Measurements from ENCODE around the gene TP63.

The TP63 gene

GRCh38 chr3:189914799-189915198 is 283.6 kb downstream of the TP63 start:
- no peak overlapping the region for H3K27ac ChIP-seq (ENCODE audit: low read depth, low read length)
- H3K9me3 ChIP-seq (ENCODE audit: low read length) = no peaks in the 10 kb centered on the region
- no peaks in the 10 kb centered on the region for H3K36me3 ChIP-seq (ENCODE audit: insufficient read depth, low read length)
- no peak overlapping the region for H3K9ac ChIP-seq (ENCODE audit: low read length)
- no peaks in the 10 kb centered on the region for H3K27me3 ChIP-seq (ENCODE audit: control insufficient read depth in 1 of 2, insufficient read depth in 2 of 2, low read length in 2 of 2)
- no peaks in the 10 kb centered on the region for H3K4me1 ChIP-seq (ENCODE audit: insufficient read depth, low read length)
- no peak overlapping the region for H3K4me3 ChIP-seq (ENCODE audit: low read depth in 1 of 2, low read length in 2 of 2)

DNA sequence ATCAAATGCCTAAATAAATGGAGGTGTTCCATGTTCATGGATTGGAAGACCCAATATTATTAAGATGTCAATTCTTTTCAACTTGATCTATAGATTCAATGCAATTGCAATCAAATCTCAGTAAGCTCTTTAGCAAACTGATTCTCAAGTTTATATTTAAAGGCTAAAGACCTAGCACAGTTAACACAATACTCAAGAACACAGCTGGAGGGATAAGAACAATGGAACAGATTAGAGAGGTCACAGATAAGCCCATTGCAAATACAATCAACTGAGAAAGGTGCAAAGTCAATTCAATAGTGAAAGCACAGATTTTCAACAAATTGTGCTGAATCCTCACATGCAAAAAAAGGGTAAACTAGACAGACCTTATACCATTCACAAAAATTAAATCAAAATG is 290.6 kb downstream of the TP63 start:
- Histone ChIP-seq H3K9me3 (ENCODE audit: low read length) (no peaks in the 10 kb centered on the region), H3K36me3 (ENCODE audit: insufficient read depth, low read length) (no peaks in the 10 kb centered on the region), H3K27me3 (ENCODE audit: control insufficient read depth in 1 of 2, insufficient read depth in 2 of 2, low read length in 2 of 2) (no peaks in the 10 kb centered on the region), H3K9ac (ENCODE audit: low read length) (no peak overlapping the region), H3K4me1 (ENCODE audit: insufficient read depth, low read length) (no peaks in the 10 kb centered on the region), H3K27ac (ENCODE audit: low read depth, low read length) (no peak overlapping the region), H3K4me3 (ENCODE audit: low read depth in 1 of 2, low read length in 2 of 2) (no peak overlapping the region)

GRCh38 chr3:189927975-189928895 is 297.0 kb downstream of the TP63 start:
- Histone ChIP-seq H3K4me1 (ENCODE audit: insufficient read depth, low read length) (no peaks in the 10 kb centered on the region), H3K27ac (ENCODE audit: low read depth, low read length) (no peak overlapping the region), H3K27me3 (ENCODE audit: control insufficient read depth in 1 of 2, insufficient read depth in 2 of 2, low read length in 2 of 2) (no peaks in the 10 kb centered on the region), H3K36me3 (ENCODE audit: insufficient read depth, low read length) (no peaks in the 10 kb centered on the region), H3K4me3 (ENCODE audit: low read depth in 1 of 2, low read length in 2 of 2) (no peak overlapping the region), H3K9ac (ENCODE audit: low read length) (no peak overlapping the region), H3K9me3 (ENCODE audit: low read length) (no peaks in the 10 kb centered on the region)

GRCh38 chr3:189936201-189936945 is 305.2 kb downstream of the TP63 start:
- Histone ChIP-seq H3K9me3 (ENCODE audit: low read length) (no peaks in the 10 kb centered on the region), H3K9ac (ENCODE audit: low read length) (no peak overlapping the region), H3K27me3 (ENCODE audit: control insufficient read depth in 1 of 2, insufficient read depth in 2 of 2, low read length in 2 of 2) (no peaks in the 10 kb centered on the region), H3K36me3 (ENCODE audit: insufficient read depth, low read length) (no peaks in the 10 kb centered on the region), H3K4me1 (ENCODE audit: insufficient read depth, low read length) (no peaks in the 10 kb centered on the region), H3K4me3 (ENCODE audit: low read depth in 1 of 2, low read length in 2 of 2) (no peak overlapping the region), H3K27ac (ENCODE audit: low read depth, low read length) (no peak overlapping the region)

GRCh38 chr3:189937302-189938127 is 306.3 kb downstream of the TP63 start:
- Histone ChIP-seq H3K27me3 (ENCODE audit: control insufficient read depth in 1 of 2, insufficient read depth in 2 of 2, low read length in 2 of 2) (no peaks in the 10 kb centered on the region), H3K36me3 (ENCODE audit: insufficient read depth, low read length) (no peaks in the 10 kb centered on the region), H3K9ac (ENCODE audit: low read length) (no peak overlapping the region), H3K9me3 (ENCODE audit: low read length) (no peaks in the 10 kb centered on the region), H3K4me1 (ENCODE audit: insufficient read depth, low read length) (no peaks in the 10 kb centered on the region), H3K27ac (ENCODE audit: low read depth, low read length) (no peak overlapping the region), H3K4me3 (ENCODE audit: low read depth in 1 of 2, low read length in 2 of 2) (no peak overlapping the region)

DNA sequence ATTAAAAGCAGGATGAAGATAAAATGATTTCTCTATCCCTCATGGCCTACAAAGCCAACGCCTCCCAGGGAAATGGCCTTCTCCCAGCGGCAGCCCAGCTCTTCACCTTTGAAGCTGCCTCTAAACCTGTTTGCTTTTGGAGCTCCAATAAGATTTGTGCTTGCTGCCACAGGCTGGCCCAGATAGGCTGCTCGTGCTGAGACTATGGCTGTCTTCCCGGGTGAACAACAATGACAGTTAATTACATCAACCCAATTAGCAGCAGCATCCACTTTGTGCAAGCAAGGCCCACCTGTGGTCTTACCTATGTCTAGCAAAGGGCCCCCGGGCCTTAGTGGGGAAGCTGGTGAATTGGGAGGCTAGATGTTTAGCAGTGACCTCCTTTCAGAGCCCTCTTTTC is 309.9 kb downstream of the TP63 start:
- Histone ChIP-seq H3K9ac (ENCODE audit: low read length) (no peak overlapping the region), H3K9me3 (ENCODE audit: low read length) (no peaks in the 10 kb centered on the region), H3K4me1 (ENCODE audit: insufficient read depth, low read length) (no peaks in the 10 kb centered on the region), H3K36me3 (ENCODE audit: insufficient read depth, low read length) (no peaks in the 10 kb centered on the region), H3K27ac (ENCODE audit: low read depth, low read length) (no peak overlapping the region), H3K27me3 (ENCODE audit: control insufficient read depth in 1 of 2, insufficient read depth in 2 of 2, low read length in 2 of 2) (no peaks in the 10 kb centered on the region), H3K4me3 (ENCODE audit: low read depth in 1 of 2, low read length in 2 of 2) (no peak overlapping the region)

- Histone ChIP-seq H3K4me1 (ENCODE audit: insufficient read depth, low read length) (no peaks in the 10 kb centered on the region), H3K9me3 (ENCODE audit: low read length) (no peaks in the 10 kb centered on the region), H3K27me3 (ENCODE audit: control insufficient read depth in 1 of 2, insufficient read depth in 2 of 2, low read length in 2 of 2) (no peaks in the 10 kb centered on the region), H3K36me3 (ENCODE audit: insufficient read depth, low read length) (no peaks in the 10 kb centered on the region), H3K4me3 (ENCODE audit: low read depth in 1 of 2, low read length in 2 of 2) (no peak overlapping the region), H3K9ac (ENCODE audit: low read length) (no peak overlapping the region), H3K27ac (ENCODE audit: low read depth, low read length) (no peak overlapping the region)
Observed at GRCh38 chr3:189941679-189942078, 310.5 kb downstream of the TP63 start.

- H3K9me3 ChIP-seq (ENCODE audit: low read length) = no peaks in the 10 kb centered on the region
- H3K4me1 ChIP-seq (ENCODE audit: insufficient read depth, low read length) = no peaks in the 10 kb centered on the region
- no peak overlapping the region for H3K27ac ChIP-seq (ENCODE audit: low read depth, low read length)
- no peak overlapping the region for H3K9ac ChIP-seq (ENCODE audit: low read length)
- H3K4me3 ChIP-seq (ENCODE audit: low read depth in 1 of 2, low read length in 2 of 2) = no peak overlapping the region
- no peaks in the 10 kb centered on the region for H3K27me3 ChIP-seq (ENCODE audit: control insufficient read depth in 1 of 2, insufficient read depth in 2 of 2, low read length in 2 of 2)
- H3K36me3 ChIP-seq (ENCODE audit: insufficient read depth, low read length) = no peaks in the 10 kb centered on the region
Observed at GRCh38 chr3:189942948-189943347, 311.8 kb downstream of the TP63 start.

GRCh38 chr3:189944285-189945145 is 313.3 kb downstream of the TP63 start:
- Histone ChIP-seq H3K36me3 (ENCODE audit: insufficient read depth, low read length) (no peaks in the 10 kb centered on the region), H3K9ac (ENCODE audit: low read length) (no peak overlapping the region), H3K9me3 (ENCODE audit: low read length) (no peaks in the 10 kb centered on the region), H3K27me3 (ENCODE audit: control insufficient read depth in 1 of 2, insufficient read depth in 2 of 2, low read length in 2 of 2) (no peaks in the 10 kb centered on the region), H3K27ac (ENCODE audit: low read depth, low read length) (no peak overlapping the region), H3K4me3 (ENCODE audit: low read depth in 1 of 2, low read length in 2 of 2) (no peak overlapping the region), H3K4me1 (ENCODE audit: insufficient read depth, low read length) (no peaks in the 10 kb centered on the region)

GRCh38 chr3:189945935-189946709 is 314.9 kb downstream of the TP63 start:
- H3K36me3 ChIP-seq (ENCODE audit: insufficient read depth, low read length) = no peaks in the 10 kb centered on the region
- H3K4me3 ChIP-seq (ENCODE audit: low read depth in 1 of 2, low read length in 2 of 2) = no peak overlapping the region
- H3K4me1 ChIP-seq (ENCODE audit: insufficient read depth, low read length) = no peaks in the 10 kb centered on the region
- no peaks in the 10 kb centered on the region for H3K27me3 ChIP-seq (ENCODE audit: control insufficient read depth in 1 of 2, insufficient read depth in 2 of 2, low read length in 2 of 2)
- H3K27ac ChIP-seq (ENCODE audit: low read depth, low read length) = no peak overlapping the region
- no peak overlapping the region for H3K9ac ChIP-seq (ENCODE audit: low read length)
- no peaks in the 10 kb centered on the region for H3K9me3 ChIP-seq (ENCODE audit: low read length)

All from muscle layer of colon (tissue), 2 donors.